Upper lobe of left lung (tissue), 6 donors: Measurements from ENCODE around the gene NHSL2. TPM values are rescaled to one million over a fixed set of nuclear protein-coding genes. Genes with fewer than 3 reads are reported as not detected.

ENCODE experiments used
- ATAC-seq, 2 donors: fragments of 200-7000 bp; cut with Tn5 transposase; one replicate each; pipeline ENCODE4 v1.9.1; 2022; ENCODE audit warnings: mild to moderate bottlenecking in 2 of 2, moderate library complexity in 2 of 2; ENCODE audit not compliant: low FRiP score in 2 of 2
- DNase-seq, 2 donors: peaks; one replicate each; pipeline ENCODE4 v3.0.0-alpha.2; 2019 to 2020
- H3K27ac ChIP-seq, 4 donors: fragments of 200-600 bp; sonication (generic); one replicate each; pipeline ENCODE4 v1.5.1; 2016 to 2019
- H3K27me3 ChIP-seq, 4 donors: fragments of 200-600 bp; sonication (generic); one replicate each; pipeline ENCODE4 v1.5.1; 2017 to 2019
- H3K36me3 ChIP-seq, 4 donors: fragments of 200-600 bp; sonication (generic); one replicate each; pipeline ENCODE4 v1.5.1; 2016 to 2019
- H3K4me1 ChIP-seq, 4 donors: fragments of 200-600 bp; sonication (generic); one replicate each; pipeline ENCODE4 v1.5.1; 2018 to 2019
- H3K4me3 ChIP-seq, 4 donors: fragments of 200-600 bp; sonication (generic); one replicate each; pipeline ENCODE4 v1.5.1; 2017 to 2019; ENCODE audit warnings: mild to moderate bottlenecking in 2 of 4, moderate library complexity in 1 of 4
- H3K9me3 ChIP-seq, 4 donors: fragments of 200-600 bp; sonication (generic); one replicate each; pipeline ENCODE4 v1.5.1; 2018 to 2019
- EP300 ChIP-seq, 4 donors: sonication (generic); formaldehyde crosslinking; IDR thresholded peaks; one replicate each; pipeline ENCODE4 v1.5.1; 2017; ENCODE audit warnings: antibody characterized with exemption in 4 of 4, control low read depth in 2 of 4
- POLR2A ChIP-seq, 4 donors: fragments of 450-650 bp; IDR thresholded peaks; one replicate each; pipeline ENCODE4 v1.5.1; 2016 to 2017; ENCODE audit warnings: antibody characterized with exemption in 4 of 4, mild to moderate bottlenecking in 2 of 4
- POLR2AphosphoS5 ChIP-seq, 2 donors: sonication (generic); formaldehyde crosslinking; IDR thresholded peaks; one replicate each; pipeline ENCODE4 v1.5.1; 2017; ENCODE audit warnings: antibody characterized with exemption in 2 of 2
- WGBS, 2 donors: methylation state at CpG; one replicate each; pipeline ENCODE4 v1.1.5; 2017 to 2018; 5-methylcytosine and 5-hydroxymethylcytosine counted together
- total RNA-seq, 6 donors: library from RNA; depleted of rRNA in 4 of 6; stranded (reverse); fragments of >200 nt in 4 of 6; gene quantifications; one replicate each; pipeline versions ENCODE4 v1.1.0 to v1.2.1, GENCODE V29; 2016 to 2021
- TF ChIP-seq, protein P1 (sequence below), 6 experiments: fragments of 450-650 bp in 4 of 6; fragments of 200-600 bp in 2 of 6; sonication (generic) in 2 of 6; IDR thresholded peaks; one replicate each; pipeline ENCODE4 v1.5.1; 2016 to 2019; ENCODE audit warnings: antibody characterized with exemption in 6 of 6
- donor health status: DM: no; HTN: no; CAD: no; lungs with moderate emphysema.
- donor health status: DM: no; HTN: yes; CAD: no; lungs with severe emphysema.

The NHSL2 gene
- total RNA-seq, 6 donors from 2014 or later, result 5.8 to 18.3 (median 9.9) TPM

GRCh38 chrX:72121383-72121782, 210.7 kb downstream of the NHSL2 start:
- Histone ChIP-seq H3K27me3 (no peaks in the 10 kb centered on the region), H3K27ac (peak overlapping the region; percentile 62 to 74 (median 64)), H3K4me1 (peaks cover 34 to 49% (median 40%) of the 10 kb centered on the region in 4 donors), H3K4me3 (no peak overlapping the region), H3K9me3 (no peaks in the 10 kb centered on the region), H3K36me3 (no peaks in the 10 kb centered on the region)
- WGBS, 2 donors, result 0 to 9% methylated on average over 2 to 3 of the region's 3 CpGs
- ATAC-seq, result peak; percentile 76 to 89
- DNase-seq, result peak in 1 of 2 donors; percentile 74
- TF ChIP-seq EP300 (IDR thresholded peaks at IDR 0.05) (no peak), POLR2AphosphoS5 (IDR thresholded peaks at IDR 0.05) (peak; percentile 39 to 62), POLR2A (IDR thresholded peaks at IDR 0.05) (no peak)
- TF ChIP-seq, protein P1, sequence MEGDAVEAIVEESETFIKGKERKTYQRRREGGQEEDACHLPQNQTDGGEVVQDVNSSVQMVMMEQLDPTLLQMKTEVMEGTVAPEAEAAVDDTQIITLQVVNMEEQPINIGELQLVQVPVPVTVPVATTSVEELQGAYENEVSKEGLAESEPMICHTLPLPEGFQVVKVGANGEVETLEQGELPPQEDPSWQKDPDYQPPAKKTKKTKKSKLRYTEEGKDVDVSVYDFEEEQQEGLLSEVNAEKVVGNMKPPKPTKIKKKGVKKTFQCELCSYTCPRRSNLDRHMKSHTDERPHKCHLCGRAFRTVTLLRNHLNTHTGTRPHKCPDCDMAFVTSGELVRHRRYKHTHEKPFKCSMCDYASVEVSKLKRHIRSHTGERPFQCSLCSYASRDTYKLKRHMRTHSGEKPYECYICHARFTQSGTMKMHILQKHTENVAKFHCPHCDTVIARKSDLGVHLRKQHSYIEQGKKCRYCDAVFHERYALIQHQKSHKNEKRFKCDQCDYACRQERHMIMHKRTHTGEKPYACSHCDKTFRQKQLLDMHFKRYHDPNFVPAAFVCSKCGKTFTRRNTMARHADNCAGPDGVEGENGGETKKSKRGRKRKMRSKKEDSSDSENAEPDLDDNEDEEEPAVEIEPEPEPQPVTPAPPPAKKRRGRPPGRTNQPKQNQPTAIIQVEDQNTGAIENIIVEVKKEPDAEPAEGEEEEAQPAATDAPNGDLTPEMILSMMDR (IDR thresholded peaks at IDR 0.05), result no peak

- Histone ChIP-seq H3K27me3 (no peaks in the 10 kb centered on the region), H3K4me3 (no peak overlapping the region), H3K9me3 (no peaks in the 10 kb centered on the region), H3K27ac (peak overlapping the region in 3 of 4 donors; percentile 62 to 74 (median 64)), H3K36me3 (no peaks in the 10 kb centered on the region), H3K4me1 (peaks cover 40 to 54% (median 43%) of the 10 kb centered on the region in 4 donors)
- 68 to 79% methylated on average over 5 to 6 of the region's 6 CpGs for WGBS, 2 donors
- peak in 1 of 2 donors; percentile 12 for DNase-seq
- TF ChIP-seq EP300 (IDR thresholded peaks at IDR 0.05) (no peak), POLR2AphosphoS5 (IDR thresholded peaks at IDR 0.05) (no peak), POLR2A (IDR thresholded peaks at IDR 0.05) (no peak)
- TF ChIP-seq, protein P1 (IDR thresholded peaks at IDR 0.05), result no peak
- no peak for ATAC-seq
Measured at GRCh38 chrX:72122621-72123337, 212.1 kb downstream of the NHSL2 start.

GRCh38 chrX:72123471-72124185, 213.0 kb downstream of the NHSL2 start:
- peaks cover 40 to 54% (median 44%) of the 10 kb centered on the region in 4 donors for H3K4me1 ChIP-seq
- no peak overlapping the region for H3K4me3 ChIP-seq
- ATAC-seq, result peak; percentile 19 to 27
- no peaks in the 10 kb centered on the region for H3K27me3 ChIP-seq
- WGBS, 2 donors, result 43% methylated on average over 11 of the region's 11 CpGs; no CpG with 5 or more reads in 1 of the 2 donors
- H3K9me3 ChIP-seq, result no peaks in the 10 kb centered on the region
- peak in 1 of 2 donors; percentile 72 for DNase-seq
- H3K36me3 ChIP-seq, result no peaks in the 10 kb centered on the region
- peak overlapping the region; percentile 56 to 74 (median 63) for H3K27ac ChIP-seq
- no peak for TF ChIP-seq EP300 (IDR thresholded peaks at IDR 0.05)
- no peak for TF ChIP-seq POLR2AphosphoS5 (IDR thresholded peaks at IDR 0.05)
- TF ChIP-seq, protein P1 (IDR thresholded peaks at IDR 0.05), result no peak
- no peak for TF ChIP-seq POLR2A (IDR thresholded peaks at IDR 0.05)

DNA sequence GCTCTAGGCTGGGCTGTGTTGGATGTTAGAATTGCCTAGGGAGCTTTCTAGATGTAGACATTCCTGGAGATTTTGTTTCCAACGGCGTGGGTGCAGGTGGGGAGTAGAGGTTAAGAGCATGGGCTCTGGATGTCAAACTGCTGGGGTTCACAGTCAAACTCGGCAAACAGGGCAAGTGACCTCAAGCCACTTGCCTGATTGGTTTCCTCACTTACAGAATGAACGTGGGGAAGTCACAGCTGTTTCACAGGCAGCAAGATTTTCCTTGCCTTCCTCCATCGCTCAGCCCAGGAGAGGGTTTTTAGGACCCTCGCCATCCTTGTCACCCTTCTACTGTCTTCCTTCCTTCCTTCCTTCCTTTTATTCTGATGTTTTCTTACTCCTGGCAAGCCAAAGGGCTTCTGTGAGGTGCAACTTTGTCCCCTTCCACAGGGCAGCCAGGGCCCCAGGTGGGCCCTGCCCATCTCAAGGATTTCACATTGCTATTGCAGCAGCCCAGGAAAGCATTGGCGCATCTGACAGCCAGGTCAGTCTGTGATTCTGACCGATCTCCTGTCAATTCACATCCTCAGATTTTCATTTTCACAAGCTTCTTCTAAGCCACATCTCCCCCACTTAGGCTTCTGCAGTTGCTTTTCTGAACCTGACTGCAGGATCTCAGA, 214.0 kb downstream of the NHSL2 start:
- Histone ChIP-seq H3K4me1 (peaks cover 40 to 54% (median 44%) of the 10 kb centered on the region in 4 donors), H3K9me3 (no peaks in the 10 kb centered on the region), H3K36me3 (no peaks in the 10 kb centered on the region), H3K27ac (peak overlapping the region in 2 of 4 donors; percentile 64 to 74), H3K27me3 (no peaks in the 10 kb centered on the region), H3K4me3 (no peak overlapping the region)
- ATAC-seq (no peak), DNase-seq (peak in 1 of 2 donors; percentile 19)
- no peak for TF ChIP-seq EP300 (IDR thresholded peaks at IDR 0.05)
- TF ChIP-seq POLR2AphosphoS5 (IDR thresholded peaks at IDR 0.05), result no peak
- TF ChIP-seq, protein P1 (IDR thresholded peaks at IDR 0.05), result no peak
- WGBS, 2 donors, result 73 to 75% methylated on average over 5 to 8 of the region's 8 CpGs
